AG10803 (cell line): ENCODE results near the gene VSIG10L2.

Experiments used
- DNase-seq: peaks from one replicate; pipeline ENCODE4 v3.0.0; 2010; ENCODE audit warnings: low read depth
- H3K4me3 ChIP-seq: 2 replicates; pipeline ENCODE4 v1.5.1; 2011; ENCODE audit warnings: mild to moderate bottlenecking, low read length, control low read depth
- CTCF ChIP-seq: conservative IDR thresholded peaks from 2 replicates; pipeline ENCODE4 v1.5.1; 2011; ENCODE audit warnings: mild to moderate bottlenecking, low read length, control low read depth, inconsistent platforms

Gene VSIG10L2

GRCh38 chr11:125998267-125998666 lies 52.4 kb downstream of the VSIG10L2 start:
- H3K4me3 ChIP-seq: no peak overlapping the region
- no peak for TF ChIP-seq CTCF
- DNase-seq: no peak

GRCh38 chr11:125999234-125999880 lies 53.5 kb downstream of the VSIG10L2 start:
- peak; percentile 44 for DNase-seq
- H3K4me3 ChIP-seq: no peak overlapping the region
- TF ChIP-seq CTCF: no peak

- TF ChIP-seq CTCF: no peak
- H3K4me3 ChIP-seq: no peak overlapping the region
Observed at GRCh38 chr11:126002181-126002580, 56.3 kb downstream of the VSIG10L2 start.

More at GRCh38 chr11:126002181-126002580, 56.3 kb downstream of the VSIG10L2 start:
- no peak for DNase-seq
